ENCODE measurements around the gene B9D1.

Gene B9D1, protein sequence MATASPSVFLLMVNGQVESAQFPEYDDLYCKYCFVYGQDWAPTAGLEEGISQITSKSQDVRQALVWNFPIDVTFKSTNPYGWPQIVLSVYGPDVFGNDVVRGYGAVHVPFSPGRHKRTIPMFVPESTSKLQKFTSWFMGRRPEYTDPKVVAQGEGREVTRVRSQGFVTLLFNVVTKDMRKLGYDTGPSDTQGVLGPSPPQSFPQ

DNA sequence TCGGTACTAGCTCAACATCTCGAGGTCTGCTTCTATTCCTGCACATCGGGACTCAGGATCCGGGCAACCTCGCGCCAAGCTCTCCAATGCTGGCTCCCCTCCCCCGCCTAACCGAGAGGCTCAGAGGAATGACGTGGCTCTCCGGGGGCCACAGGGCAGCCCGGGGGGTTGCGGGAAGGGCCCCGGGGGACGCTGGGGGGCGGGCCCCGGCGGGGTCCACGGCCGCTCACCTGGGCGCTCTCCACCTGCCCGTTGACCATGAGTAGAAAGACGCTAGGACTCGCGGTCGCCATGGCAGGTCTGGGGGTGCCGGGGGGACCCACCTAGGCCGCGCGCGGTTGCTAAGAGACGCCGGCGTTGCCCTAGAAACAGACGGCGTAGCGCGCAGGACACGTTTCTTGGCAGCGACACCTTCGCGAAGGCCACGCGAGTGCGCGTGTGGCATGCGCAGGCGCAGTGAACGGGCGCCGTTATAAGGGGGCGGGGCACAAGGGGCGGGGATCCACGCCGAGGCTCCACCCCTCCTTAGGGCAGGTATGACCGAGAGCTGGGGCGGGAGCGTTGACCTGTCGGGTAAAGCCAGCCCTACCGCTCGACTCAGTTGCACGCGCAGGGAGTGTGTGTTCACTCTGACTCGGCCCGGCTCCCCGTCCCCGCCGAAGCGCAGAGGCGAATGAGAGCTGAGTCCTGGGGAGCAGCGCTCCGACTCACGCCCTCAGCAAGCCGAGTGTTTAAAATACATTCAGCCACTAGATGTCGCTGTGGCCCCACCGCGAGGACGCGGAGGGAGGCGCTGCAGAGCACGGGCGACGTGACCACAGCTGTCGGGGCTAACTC lies at the start of gene B9D1:
Gene B9D1 (minus strand): TSS at position 447 of the 837 bp plus-strand sequence. CDS start 154 bp downstream, at position 293.
- peak; percentile 92 to 93 (median 93) for DNase-seq (ENCODE audit: low read depth in 3 of 3)

DNA sequence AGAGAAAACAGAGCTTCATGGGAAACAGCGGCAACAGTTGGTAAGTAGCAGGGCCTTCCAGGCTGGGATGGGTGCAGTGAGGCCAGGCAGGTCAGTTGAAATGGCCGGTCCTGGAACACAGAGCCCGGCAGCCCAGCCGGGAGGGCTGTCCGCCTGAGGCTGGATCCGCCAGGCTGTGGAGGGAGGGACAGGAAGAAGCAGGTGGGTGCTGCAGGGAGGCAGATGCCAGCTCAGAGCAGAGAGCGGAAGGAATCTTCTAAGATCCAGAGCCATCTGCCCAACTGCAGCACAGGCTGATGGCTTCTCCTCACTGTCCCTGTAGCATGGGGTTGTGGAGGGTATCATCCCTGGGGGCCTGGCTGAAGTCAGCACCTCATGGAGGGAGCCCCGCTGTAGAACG lies 49.1 kb upstream of the B9D1 start:
- no peak for DNase-seq (ENCODE audit: low read depth in 3 of 3)

DNA sequence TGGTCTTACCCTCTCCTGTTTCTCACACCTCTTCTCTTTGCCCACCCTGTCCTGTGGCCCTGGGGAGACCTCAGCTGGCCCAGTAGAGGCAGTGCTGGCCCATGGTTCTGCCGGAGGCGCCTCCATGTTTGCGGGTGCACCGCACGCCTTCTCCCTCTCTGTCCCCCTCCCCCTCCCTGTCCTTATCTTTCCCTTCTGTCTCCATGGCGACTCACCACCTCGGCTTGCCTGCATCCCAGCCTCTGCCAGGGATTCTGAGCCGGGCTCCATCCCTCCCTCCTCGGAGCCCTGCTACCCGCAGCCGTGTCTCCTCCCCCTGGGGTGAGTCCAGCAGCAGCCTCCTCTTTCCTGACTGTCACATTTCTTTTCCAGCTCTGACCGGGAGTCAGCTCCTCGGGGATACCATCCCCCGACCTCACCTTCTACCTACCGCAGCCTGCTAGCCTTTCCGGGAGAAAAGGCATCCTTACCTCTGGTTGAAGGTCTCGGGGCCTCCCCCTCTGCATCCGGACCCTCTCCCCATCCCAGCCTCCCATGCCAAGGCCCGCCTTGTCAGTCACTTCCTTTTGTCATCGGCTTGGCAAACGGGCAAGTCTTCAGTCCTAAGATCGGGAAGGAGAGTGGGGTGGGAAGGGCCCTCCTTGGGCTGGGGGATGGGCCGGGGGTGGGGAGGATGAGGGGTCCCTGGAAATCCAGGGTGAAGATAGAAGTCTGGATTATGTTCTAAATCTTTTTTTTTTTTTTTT lies 48.5 kb upstream of the B9D1 start, which contains the start of gene RNF112:
Gene RNF112 (plus strand): TSS at position 358 of the 746 bp plus-strand sequence. CDS start 177 bp downstream, at position 535.
- DNase-seq (ENCODE audit: low read depth in 3 of 3), result no peak

DNA sequence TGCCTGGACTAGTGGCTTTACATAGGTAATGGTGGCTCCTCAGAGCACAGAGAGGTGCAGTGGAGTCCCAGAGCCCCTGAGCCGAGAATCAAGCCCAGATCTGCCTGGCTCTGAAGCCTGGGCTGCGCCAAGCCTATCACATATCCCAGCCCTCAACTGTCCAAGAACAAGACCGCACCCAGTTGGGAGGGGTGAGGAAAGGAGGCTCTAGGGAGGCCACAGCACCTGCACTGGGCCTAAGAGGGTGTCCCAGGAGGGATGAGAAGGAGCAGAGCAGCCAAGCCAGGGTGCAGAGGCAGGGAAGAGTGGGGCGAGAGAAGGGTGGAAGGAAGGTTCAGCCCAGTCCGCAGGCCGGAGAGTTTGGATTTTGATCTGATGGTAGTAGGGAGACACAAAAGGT lies 47.6 kb upstream of the B9D1 start:
- no peak for DNase-seq (ENCODE audit: low read depth in 3 of 3)

DNA sequence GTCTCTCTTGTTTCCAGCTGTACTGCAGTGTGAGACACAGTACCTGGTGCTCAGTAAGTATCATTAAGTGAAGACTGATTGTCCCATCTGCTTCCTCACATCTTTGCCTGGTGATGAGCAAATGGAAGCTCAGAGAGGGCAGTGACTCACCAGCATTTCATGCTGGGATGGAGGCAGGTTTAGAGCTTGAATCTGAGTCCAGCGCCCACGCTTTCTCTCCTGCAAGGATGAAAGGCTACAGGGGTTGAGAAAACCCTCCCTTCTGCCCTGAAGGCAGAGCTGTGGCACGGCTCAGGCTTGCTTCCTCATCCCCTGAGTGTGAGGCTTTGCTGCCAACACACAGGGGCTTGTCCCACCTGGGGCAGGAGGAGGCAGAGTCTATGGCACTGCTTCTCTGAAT lies 47.0 kb upstream of the B9D1 start:
- DNase-seq (ENCODE audit: low read depth in 3 of 3), result no peak

DNA sequence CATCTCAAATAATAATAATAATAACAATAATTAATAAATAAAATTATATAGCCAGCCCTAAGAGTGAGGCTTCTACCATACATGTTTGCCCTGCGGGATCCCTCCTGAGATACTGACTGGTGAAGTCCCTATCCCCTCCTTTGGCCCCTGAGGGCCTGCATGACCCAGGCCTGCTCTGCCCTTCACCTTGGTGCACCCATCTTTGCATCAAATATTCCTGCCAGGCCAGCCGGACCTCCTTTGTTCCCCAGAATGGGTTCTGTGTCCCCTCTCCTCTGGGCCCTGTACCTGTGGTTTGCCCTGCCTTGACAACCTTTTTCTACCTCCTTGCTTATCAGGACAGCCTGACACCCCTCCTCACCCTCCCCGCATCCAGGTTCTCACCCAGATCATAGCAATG lies 46.5 kb upstream of the B9D1 start:
- DNase-seq (ENCODE audit: low read depth in 3 of 3), result no peak

DNA sequence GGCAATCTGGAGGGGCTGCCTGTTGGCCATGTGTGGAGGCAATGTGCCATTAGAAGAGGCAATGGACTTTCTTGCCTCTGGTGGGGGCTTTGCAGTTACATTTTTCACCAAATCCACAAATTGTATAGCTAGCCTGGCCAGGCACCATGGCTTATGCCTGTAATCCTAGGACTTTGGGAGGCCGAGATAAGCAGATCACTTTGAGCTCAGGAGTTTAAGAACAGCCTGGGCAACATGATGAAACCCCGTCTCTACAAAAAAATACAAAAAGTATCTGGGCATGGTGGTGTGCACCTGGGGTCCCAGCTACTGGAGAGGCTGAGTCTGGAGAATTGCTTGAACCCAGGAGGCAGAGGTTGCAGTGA lies 45.8 kb upstream of the B9D1 start:
- DNase-seq (ENCODE audit: low read depth in 3 of 3), result no peak

DNA sequence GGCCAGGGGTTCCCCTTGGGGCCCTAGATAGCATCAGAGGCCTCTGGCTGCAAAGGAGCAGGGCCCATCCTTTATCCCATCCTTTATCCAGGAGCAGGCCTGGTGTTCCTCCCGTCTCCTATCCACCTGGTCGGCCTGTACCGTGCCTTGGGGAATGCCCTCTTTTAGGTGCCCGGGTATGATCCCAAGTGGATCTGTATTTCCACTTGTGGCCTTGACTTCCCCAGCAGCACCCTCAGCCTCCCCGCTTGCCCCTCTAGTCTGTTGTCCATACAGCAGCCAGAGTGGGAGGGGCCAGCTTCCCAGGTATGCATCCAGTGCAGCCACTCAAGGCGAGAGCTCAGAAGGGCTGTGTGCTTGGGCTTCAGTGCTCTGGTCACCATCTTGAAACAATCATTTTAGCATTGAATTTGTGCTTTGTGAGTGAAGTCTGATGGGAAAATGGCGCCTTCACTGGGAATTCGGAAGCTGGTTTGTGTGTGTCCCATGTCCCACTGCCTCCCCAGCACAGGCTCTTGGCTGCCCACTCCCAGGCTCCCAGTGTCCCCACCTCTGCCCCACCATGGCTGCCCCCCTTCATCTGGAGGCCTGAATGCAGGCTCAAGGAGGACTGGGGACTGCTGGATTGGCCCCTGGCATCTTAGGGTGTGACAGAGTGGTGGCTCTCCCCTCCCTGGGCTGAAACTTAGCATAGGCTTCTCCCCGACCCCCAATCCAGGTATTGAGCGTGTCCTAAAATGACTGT lies 45.2 kb upstream of the B9D1 start:
- no peak for DNase-seq (ENCODE audit: low read depth in 3 of 3)

DNA sequence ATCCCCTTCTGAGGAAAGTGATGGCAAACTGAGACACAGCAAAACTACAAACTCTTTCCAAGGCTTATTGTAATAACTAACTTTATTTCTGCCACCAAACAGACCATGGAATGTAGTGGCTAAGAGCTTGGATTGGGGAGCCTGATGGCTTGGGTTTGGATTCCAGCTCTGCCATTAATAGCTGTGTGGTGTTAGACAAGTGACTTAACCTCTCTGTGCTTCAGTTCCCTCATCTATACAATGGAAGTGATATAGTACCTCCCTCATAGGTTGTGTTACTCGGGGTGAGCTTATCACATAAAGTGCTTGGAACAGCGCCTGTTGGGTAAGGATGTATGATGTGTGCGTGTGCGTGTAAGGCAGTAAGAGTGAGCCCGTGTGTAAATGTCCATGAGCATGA lies 42.6 kb upstream of the B9D1 start:
- no peak for DNase-seq (ENCODE audit: low read depth in 3 of 3)

DNA sequence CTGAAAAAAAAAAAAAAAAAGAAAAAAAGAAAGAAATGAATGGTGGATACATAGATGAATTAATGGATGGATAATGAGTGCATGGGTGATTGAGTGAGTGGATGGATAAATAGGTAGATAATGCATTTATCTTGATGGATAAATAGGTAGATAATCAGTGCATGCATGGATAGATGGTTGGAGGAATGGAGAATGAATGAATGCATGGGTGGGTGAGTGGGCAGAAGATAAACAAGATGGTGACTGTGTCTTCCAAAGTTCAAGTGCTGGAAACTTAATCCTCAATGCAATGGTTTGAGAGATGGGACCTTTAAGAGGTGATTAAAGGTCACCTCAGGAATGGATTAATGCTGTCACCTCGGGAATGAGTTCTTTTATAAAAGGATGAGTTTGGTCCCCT lies 41.7 kb upstream of the B9D1 start:
- no peak for DNase-seq (ENCODE audit: low read depth in 3 of 3)

DNA sequence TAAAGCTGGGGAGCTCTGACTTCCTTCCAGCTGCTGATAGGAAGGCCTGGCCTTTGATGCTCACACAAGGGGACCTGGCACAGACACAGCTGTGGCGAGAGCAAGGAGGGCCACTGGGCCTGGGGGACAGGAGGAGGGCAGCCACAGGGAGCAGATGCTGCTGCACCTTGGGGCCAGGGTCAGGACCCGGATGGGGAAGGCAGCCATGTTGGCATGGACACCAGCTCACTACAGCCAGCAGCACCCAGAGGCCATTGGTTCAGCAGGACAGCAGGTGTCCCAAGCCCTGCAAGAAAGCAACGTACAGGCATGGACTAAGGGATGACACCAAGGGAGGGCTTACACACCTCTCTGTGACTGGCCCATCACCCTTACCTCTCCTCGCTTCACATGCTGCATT lies 40.5 kb upstream of the B9D1 start:
- DNase-seq (ENCODE audit: low read depth in 3 of 3), result no peak

DNA sequence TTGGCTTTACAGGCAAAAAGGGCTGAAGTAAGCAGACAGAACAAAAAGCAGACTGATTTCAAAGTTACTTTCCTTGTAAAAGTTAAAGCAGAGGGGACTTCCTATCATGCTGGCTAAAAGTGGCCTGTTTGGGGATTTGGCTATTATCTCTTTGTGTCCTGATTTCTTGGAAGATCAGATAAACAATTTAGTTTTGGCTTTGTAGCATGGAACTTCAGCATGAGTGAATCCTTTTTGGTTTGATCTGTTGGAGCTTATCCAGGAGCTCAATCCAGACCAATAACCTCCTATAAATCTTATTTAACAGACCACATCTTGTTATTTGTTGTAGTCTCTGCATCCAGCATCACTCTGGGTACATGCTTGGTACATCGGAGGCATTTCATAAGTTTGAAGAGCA lies 39.6 kb upstream of the B9D1 start:
- DNase-seq (ENCODE audit: low read depth in 3 of 3), result no peak

DNA sequence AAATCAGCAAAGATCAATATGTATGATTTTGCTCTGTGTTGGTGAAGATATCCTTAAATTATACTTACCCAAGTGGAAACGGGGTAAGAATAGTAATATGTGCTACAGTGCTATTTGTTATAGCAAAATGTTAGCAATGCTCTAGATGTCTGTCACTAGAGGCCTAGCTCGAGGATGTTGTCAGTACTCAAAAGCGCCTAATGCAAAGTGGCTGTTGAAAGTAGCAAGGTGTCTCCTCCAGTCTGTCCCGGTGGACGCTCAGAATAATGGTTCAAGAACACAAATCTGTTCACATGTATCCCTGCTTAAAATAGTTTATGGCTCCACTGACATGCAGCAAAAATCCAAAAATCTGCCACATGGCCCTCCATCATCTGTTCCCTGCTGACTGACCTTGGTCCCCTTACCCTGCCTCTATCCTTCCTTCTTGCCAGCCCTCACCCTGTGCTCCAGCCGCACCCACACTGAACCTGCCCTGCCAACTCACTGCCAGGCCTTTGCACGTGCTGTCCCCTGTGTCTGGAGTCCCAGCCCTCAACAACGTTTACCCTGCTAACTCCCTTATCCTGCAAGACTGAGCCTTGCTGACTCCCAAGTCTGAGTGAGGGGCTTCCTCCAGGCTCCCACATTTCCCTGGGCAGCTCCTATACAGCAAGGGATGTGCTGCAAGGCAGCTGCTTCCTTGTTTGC lies 38.9 kb upstream of the B9D1 start:
- no peak for DNase-seq (ENCODE audit: low read depth in 3 of 3)

DNA sequence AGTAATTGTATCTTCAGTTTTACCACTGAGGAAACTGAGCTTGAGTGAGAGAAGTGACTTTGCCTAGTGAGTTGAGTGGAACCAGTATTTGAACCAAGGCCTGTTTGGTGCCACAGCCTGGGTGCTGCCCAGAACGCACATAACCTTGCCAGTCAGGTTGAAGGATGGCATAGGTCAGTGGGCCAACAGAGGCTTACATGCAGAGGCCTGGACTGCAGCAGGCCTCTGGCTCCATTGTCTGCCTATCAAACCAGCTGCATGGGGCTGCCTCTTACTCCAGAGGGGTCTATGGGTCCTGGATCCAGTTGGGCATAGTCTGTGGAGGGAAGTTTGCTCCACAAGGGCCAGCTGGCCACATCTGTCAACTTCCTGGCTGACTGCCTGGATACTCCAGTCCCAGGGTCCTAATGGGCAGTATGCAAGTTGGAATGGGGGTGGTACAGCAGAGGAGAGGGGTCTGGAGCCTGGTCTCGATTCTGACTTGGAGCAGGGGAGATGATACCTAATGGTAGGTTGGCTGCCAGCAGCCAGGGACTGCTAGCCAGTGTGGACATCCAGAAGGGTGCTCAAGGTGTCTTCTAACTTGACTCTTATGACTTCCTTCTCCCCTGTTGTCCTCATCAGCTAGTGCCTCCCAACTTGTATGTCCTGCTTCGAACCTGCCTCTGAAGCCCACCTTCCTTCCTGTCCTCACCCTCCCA lies 37.4 kb upstream of the B9D1 start:
- no peak for DNase-seq (ENCODE audit: low read depth in 3 of 3)

DNA sequence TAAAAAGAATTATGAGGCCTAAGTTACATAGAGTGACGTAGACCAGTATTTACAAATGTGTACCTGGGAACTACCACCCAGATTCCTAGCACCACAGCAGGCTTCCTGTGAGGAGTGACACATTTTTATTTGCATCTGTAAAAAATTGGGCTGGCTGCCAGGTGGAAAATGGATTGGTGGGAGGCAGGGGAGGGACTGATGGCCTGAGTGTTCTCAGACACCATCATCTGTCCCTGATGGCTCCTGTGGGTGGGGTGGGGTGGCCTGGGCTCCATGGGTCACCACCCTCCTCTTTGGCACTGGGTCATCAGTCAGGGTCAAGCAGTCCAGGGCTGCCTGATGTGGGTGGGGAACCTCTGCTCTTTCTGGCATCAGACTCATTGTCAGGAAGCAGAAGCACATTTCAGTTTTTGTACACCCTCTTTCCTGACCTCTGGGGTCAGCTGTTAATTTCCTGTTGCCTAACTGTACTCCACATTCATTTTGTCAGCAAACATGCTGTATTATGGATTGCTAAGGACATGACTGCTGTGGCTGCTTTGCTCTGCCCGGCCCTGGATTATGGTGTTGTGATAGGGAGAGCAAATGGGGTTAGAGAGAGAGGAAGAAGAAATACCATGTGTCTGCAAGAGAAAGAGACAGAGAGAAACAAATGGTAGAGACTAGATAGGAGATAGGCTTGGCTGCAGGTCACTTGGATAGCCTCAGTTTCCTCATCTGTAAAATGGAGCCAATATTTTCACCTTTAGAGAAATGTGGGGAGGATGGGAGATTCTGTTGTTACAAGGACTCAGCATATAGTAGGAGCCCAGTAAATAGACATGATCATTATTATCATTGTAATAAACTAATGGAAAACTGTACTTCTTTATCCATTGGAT lies 36.0 kb upstream of the B9D1 start:
- DNase-seq (ENCODE audit: low read depth in 3 of 3), result no peak

DNA sequence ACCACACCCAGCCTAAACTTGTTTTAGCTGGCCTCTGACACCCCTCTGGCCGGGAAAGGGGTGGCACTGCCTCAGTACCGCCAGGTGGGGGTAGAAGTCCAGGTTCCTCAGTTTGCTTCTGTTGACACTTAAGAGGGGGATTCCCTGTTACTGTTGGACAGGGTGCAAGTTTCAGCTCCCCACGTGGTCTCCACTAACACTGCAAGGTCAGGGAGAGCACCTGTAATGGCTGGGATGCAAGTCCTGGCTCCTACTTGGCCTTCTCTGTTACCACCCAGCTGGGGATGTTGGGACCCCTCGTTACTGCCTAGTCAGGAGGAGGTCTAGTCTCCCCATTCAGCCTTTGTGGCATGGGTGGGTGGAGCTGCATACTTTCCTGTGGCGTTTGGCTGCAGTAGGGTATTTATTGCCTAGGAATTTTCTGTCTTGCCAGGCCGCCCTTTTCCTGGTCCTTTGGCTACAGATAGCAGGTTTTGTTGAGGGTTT lies 35.1 kb upstream of the B9D1 start:
- DNase-seq (ENCODE audit: low read depth in 3 of 3), result no peak

DNA sequence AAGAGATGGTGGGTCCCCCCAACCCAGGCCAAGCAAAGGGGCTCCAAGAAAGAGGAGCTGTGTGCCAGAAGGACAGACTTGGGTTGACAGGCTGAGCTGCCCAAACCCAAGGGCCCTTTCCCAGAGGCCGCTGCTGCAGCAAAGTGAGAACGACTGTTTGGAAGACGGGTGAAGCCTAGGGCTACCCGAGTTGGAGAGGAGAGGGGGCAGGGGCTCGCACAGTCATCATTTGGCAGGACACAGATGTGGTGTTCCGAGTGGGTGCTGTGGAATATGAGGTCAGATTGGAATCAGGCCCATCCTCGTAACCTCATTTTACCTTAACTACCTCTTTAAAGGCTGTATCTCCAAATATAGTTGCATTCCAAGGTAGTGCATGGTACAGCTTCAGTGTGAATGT lies 29.8 kb upstream of the B9D1 start:
- DNase-seq (ENCODE audit: low read depth in 3 of 3), result no peak

DNA sequence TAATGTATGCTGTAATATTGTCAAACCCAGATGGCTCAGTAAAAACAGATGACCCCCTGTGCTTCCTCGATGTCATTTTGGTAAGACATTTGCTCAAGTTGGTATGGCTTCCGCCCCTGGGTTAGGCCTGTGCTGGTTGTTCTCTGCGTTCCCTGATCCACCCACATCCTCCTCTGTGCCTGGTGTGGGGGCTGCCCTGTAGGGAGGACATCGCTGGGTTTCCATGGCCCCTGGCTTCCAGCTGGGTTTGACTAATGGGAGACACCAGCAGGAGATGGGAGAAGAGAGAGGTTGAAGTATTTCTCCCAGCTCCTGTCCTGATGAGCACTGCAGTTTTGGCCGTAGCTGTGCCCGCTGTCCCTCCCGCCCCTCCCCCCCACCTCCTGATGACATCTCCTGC lies 28.9 kb upstream of the B9D1 start:
- no peak for DNase-seq (ENCODE audit: low read depth in 3 of 3)

DNA sequence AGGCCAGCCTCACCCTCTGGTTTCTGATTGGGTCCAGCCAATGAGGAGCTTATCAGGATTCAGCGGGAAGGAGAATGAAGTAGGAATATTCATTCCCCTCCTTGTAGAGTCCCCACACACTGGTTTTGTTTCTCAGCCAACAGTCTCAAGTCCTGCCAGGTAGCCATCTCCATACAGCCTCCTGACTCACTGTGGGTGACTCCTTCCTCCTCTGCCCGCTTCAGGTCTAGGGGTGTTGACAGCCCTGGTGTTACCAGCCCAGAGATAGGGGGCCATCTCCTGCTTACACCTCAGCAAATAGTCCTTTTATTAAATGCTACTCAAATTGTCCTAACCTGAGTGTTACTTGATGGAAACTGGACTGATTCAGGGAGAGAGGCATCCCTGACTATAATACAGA lies 28.4 kb upstream of the B9D1 start:
- DNase-seq (ENCODE audit: low read depth in 3 of 3), result no peak

Measured in stimulated activated CD4-positive, alpha-beta T cell treated with anti-CD3 and anti-CD28 coated beads, TNF-alpha, amount 100 ng/mL, for 4 hours (primary cell).